DMS 273 (cell line): ENCODE measurements around the gene CNTN4.

Experiments
- DNase-seq: peaks from one replicate; lab custom pipeline; 2025; ENCODE audit not compliant: unreplicated experiment; lab: John Stamatoyannopoulos, UW

Gene CNTN4

GRCh38 chr3:3081381-3082233, 982.9 kb downstream of the CNTN4 start:
- DNase-seq = no peak

- no peak for DNase-seq
Observed at GRCh38 chr3:3082234-3082924, 983.7 kb downstream of the CNTN4 start.

- DNase-seq = no peak
Observed at GRCh38 chr3:3084890-3085289, 986.2 kb downstream of the CNTN4 start.

- DNase-seq = no peak
Observed at GRCh38 chr3:3085782-3086181, 987.1 kb downstream of the CNTN4 start.

GRCh38 chr3:3086239-3086638, 987.6 kb downstream of the CNTN4 start:
- DNase-seq = no peak

- DNase-seq = peak; percentile 2
Observed at GRCh38 chr3:3087279-3087678, 988.6 kb downstream of the CNTN4 start.

GRCh38 chr3:3087716-3088465, 989.2 kb downstream of the CNTN4 start:
- DNase-seq = no peak

- no peak for DNase-seq
Observed at GRCh38 chr3:3089017-3089416, 990.4 kb downstream of the CNTN4 start.

GRCh38 chr3:3097958-3098357, 999.3 kb downstream of the CNTN4 start:
- DNase-seq = no peak

GRCh38 chr3:3101660-3102458, 1003.2 kb downstream of the CNTN4 start:
- DNase-seq = no peak

GRCh38 chr3:3102751-3103150, 1004.1 kb downstream of the CNTN4 start:
- no peak for DNase-seq

- no peak for DNase-seq
Observed at GRCh38 chr3:3105246-3105645, 1006.6 kb downstream of the CNTN4 start.

- no peak for DNase-seq
Observed at GRCh38 chr3:3105815-3106214, 1007.1 kb downstream of the CNTN4 start.

GRCh38 chr3:3107181-3107580, 1008.5 kb downstream of the CNTN4 start:
- DNase-seq = no peak
